Hematopoietic multipotent progenitor cell treated with erythropoietin and hydrocortisone succinate and interleukin-3 and kit ligand, for 6 days (in vitro differentiated cells): ENCODE results near the gene MYO3B.
"Not testable (repeated sequence)": the region's sequence is repeated elsewhere in the genome, so short reads cannot be mapped to it uniquely, and the experiment has no call there.

Experiments used
- DNase-seq: peaks from one replicate; pipeline ENCODE4 v3.0.0-alpha.2; 2015

Gene MYO3B

GRCh38 chr2:170665743-170666142 lies 487.8 kb downstream of the MYO3B start:
- DNase-seq = no peak

GRCh38 chr2:170669909-170670308 lies 492.0 kb downstream of the MYO3B start:
- no peak for DNase-seq

GRCh38 chr2:170670651-170671050 lies 492.7 kb downstream of the MYO3B start:
- no peak for DNase-seq

GRCh38 chr2:170671079-170671478 lies 493.1 kb downstream of the MYO3B start:
- no peak for DNase-seq

- not testable (repeated sequence) for DNase-seq
Measured at GRCh38 chr2:170674282-170674681, 496.3 kb downstream of the MYO3B start.

- no peak for DNase-seq
Measured at GRCh38 chr2:170675701-170676100, 497.8 kb downstream of the MYO3B start.

GRCh38 chr2:170679607-170680079 lies 501.7 kb downstream of the MYO3B start:
- DNase-seq = peak; percentile 33

- DNase-seq = no peak
Measured at GRCh38 chr2:170680172-170680941, 502.4 kb downstream of the MYO3B start.

- no peak for DNase-seq
Measured at GRCh38 chr2:170681311-170681710, 503.4 kb downstream of the MYO3B start.

GRCh38 chr2:170685591-170685990 lies 507.6 kb downstream of the MYO3B start:
- no peak for DNase-seq

- no peak for DNase-seq
Measured at GRCh38 chr2:170689481-170689880, 511.5 kb downstream of the MYO3B start.

GRCh38 chr2:170690640-170691039 lies 512.7 kb downstream of the MYO3B start:
- no peak for DNase-seq

- no peak for DNase-seq
Measured at GRCh38 chr2:170694316-170694715, 516.4 kb downstream of the MYO3B start.

- DNase-seq = no peak
Measured at GRCh38 chr2:170695521-170696410, 517.8 kb downstream of the MYO3B start.

GRCh38 chr2:170696948-170697347 lies 519.0 kb downstream of the MYO3B start:
- DNase-seq = no peak

- no peak for DNase-seq
Measured at GRCh38 chr2:170701011-170701410, 523.1 kb downstream of the MYO3B start.

GRCh38 chr2:170703776-170704476 lies 526.0 kb downstream of the MYO3B start:
- no peak for DNase-seq
